K562 (cell line): Measurements from ENCODE around the gene C1orf94. TPM values are rescaled to one million over a fixed set of nuclear protein-coding genes. Genes with fewer than 3 reads are reported as not detected.

Source experiments
- ATAC-seq: fragments of 200-7000 bp; cut with Tn5 transposase; 3 replicates; pipeline ENCODE4 v1.9.1; 2020; ENCODE audit warnings: moderate library complexity
- BruUV-seq: library from RNA; stranded (reverse); fragments of 400-500 nt; replicated peaks from 2 replicates; lab custom pipeline; 2021; lab: Mats Ljungman, UMichigan
- CTCF ChIA-PET: fragments of 300-600 bp; formaldehyde crosslinking; extraction: SDS; loops from one replicate; lab custom pipeline; 2021; ENCODE audit warnings: low intra/inter-chr PET ratio; lab: Yijun Ruan, JAX
- POLR2A ChIA-PET: fragments of 300-600, 350-650 bp; sonication (Branson Sonifier 250); formaldehyde crosslinking; extraction: SDS; loops from one replicate; lab custom pipeline; 2021; ENCODE audit warnings: antibody characterized with exemption, inconsistent platforms; lab: Yijun Ruan, JAX
- DNase-seq, 4 experiments: peaks; one replicate each; pipeline versions ENCODE4 v3.0.0 to v3.0.0-alpha.2; 2011 to 2018; ENCODE audit warnings: low spot score in 3 of 4, mixed read lengths in 3 of 4; ENCODE audit errors: extremely low read depth in 1 of 4
- FAIRE-seq: peaks from 2 replicates; lab custom pipeline; 2011; peaks lifted over from hg19 to GRCh38; lab: Jason Lieb, UNC
- H2AFZ ChIP-seq: 2 replicates; pipeline ENCODE4 v1.6.0; 2011; ENCODE audit warnings: low read depth, low read length, control low read depth, inconsistent platforms
- H3K27ac ChIP-seq: fragments of 200-600 bp; 3 replicates; pipeline ENCODE4 v1.8.0; 2011; ENCODE audit warnings: low read depth, mild to moderate bottlenecking, control low read depth, inconsistent platforms, low read length, moderate library complexity, mixed read lengths; ENCODE audit errors: extremely low read depth
- H3K27me3 ChIP-seq, 2 experiments: fragments of 300-600 bp in 1 of 2; 2 replicates in 1 of 2; 3 replicates in 1 of 2; pipeline versions ENCODE4 v1.6.0 to v1.8.0; 2011; ENCODE audit warnings: inconsistent platforms in 2 of 2, low read length in 2 of 2, mild to moderate bottlenecking in 1 of 2, mixed read lengths in 1 of 2, moderate library complexity in 1 of 2; ENCODE audit not compliant: control insufficient read depth in 2 of 2, insufficient read depth in 2 of 2
- H3K36me3 ChIP-seq: fragments of 300-600 bp; 3 replicates; pipeline ENCODE4 v1.8.0; 2011; ENCODE audit warnings: mild to moderate bottlenecking, low read length, inconsistent platforms; ENCODE audit not compliant: control insufficient read depth, insufficient read depth
- H3K4me1 ChIP-seq, 2 experiments: fragments of 200-600 bp in 1 of 2; replicated peaks in 1 of 2; 2 replicates in 1 of 2; 3 replicates in 1 of 2; pipeline versions ENCODE4 v1.5.1 to v1.8.0; 2011; ENCODE audit warnings: inconsistent platforms in 2 of 2, low read length in 2 of 2, mild to moderate bottlenecking in 1 of 2, mixed read lengths in 1 of 2, moderate library complexity in 1 of 2; ENCODE audit not compliant: control insufficient read depth in 2 of 2, insufficient read depth in 2 of 2
- H3K4me2 ChIP-seq: 2 replicates; pipeline ENCODE4 v1.6.1; 2011; ENCODE audit warnings: low read length, control low read depth, inconsistent platforms, mixed read lengths; ENCODE audit not compliant: insufficient read depth
- H3K4me3 ChIP-seq: fragments of 200-600 bp; sonication (generic), shearing (Covaris generic); 2 replicates; pipeline ENCODE4 v1.5.1; 2016; ENCODE audit warnings: control low read depth, inconsistent platforms
- H3K79me2 ChIP-seq: fragments of 200-600 bp; 3 replicates; pipeline ENCODE4 v1.8.0; 2011; ENCODE audit warnings: low read length, inconsistent platforms; ENCODE audit not compliant: control insufficient read depth, insufficient read depth
- H3K9ac ChIP-seq, 2 experiments: 2 replicates each; pipeline versions ENCODE4 v1.6.0 to v1.6.1; 2011; ENCODE audit warnings: low read depth in 2 of 2, low read length in 2 of 2, control low read depth in 1 of 2, inconsistent platforms in 1 of 2, mild to moderate bottlenecking in 1 of 2, mixed read lengths in 1 of 2; ENCODE audit not compliant: insufficient read depth in 1 of 2
- H3K9me1 ChIP-seq: one replicate; pipeline ENCODE4 v1.6.0; 2011; ENCODE audit warnings: inconsistent platforms, mild to moderate bottlenecking, low read length, moderate library complexity; ENCODE audit not compliant: control insufficient read depth, insufficient read depth
- H3K9me3 ChIP-seq: replicated peaks from 2 replicates; pipeline ENCODE4 v1.5.1; 2011; ENCODE audit warnings: low read depth, low read length, inconsistent platforms; ENCODE audit not compliant: control insufficient read depth, insufficient read depth
- H4K20me1 ChIP-seq: replicated peaks from 2 replicates; pipeline ENCODE4 v1.6.1; 2011; ENCODE audit warnings: low read length, inconsistent platforms, mixed read lengths; ENCODE audit not compliant: control insufficient read depth, insufficient read depth
- CGGBP1 ChIP-seq: fragments of 250-450 bp; sonication (Bioruptor Pico); IDR thresholded peaks from 2 replicates; pipeline ENCODE4 v1.9.0; 2021; ENCODE audit warnings: mild to moderate bottlenecking
- CSDE1 ChIP-seq, 2 experiments: fragments of 450-650 bp; IDR thresholded peaks; 2 replicates each; pipeline ENCODE4 v1.6.1; 2016; ENCODE audit warnings: mild to moderate bottlenecking in 1 of 2
- DDX20 ChIP-seq: fragments of 450-650 bp; IDR thresholded peaks from 2 replicates; pipeline ENCODE4 v1.6.1; 2016; ENCODE audit warnings: missing genetic modification characterization, low read depth, mild to moderate bottlenecking, missing compliant biosample characterization, moderate library complexity
- DEAF1 ChIP-seq: fragments of 450-650 bp; formaldehyde crosslinking; IDR thresholded peaks from 2 replicates; pipeline ENCODE4 v1.4.0; 2020; ENCODE audit warnings: mild to moderate bottlenecking, moderate library complexity
- DMBX1 ChIP-seq: fragments of 250-450 bp; sonication (Bioruptor Pico); IDR thresholded peaks from 2 replicates; pipeline ENCODE4 v1.8.0; 2022; ENCODE audit warnings: inconsistent platforms, mild to moderate bottlenecking, moderate library complexity, borderline replicate concordance
- ERF ChIP-seq: fragments of 450-650 bp; formaldehyde crosslinking; IDR thresholded peaks from 2 replicates; pipeline ENCODE4 v1.4.0; 2020; ENCODE audit warnings: mild to moderate bottlenecking, mixed read lengths
- HLTF ChIP-seq: fragments of 450-650 bp; IDR thresholded peaks from 2 replicates; pipeline ENCODE4 v1.6.1; 2016
- KAT7 ChIP-seq: sonication (generic); formaldehyde crosslinking; IDR thresholded peaks from 2 replicates; pipeline ENCODE4 v1.8.0; 2022; ENCODE audit warnings: missing genetic modification reagents, mild to moderate bottlenecking, borderline replicate concordance
- PHF21A ChIP-seq: fragments of 450-650 bp; IDR thresholded peaks from 2 replicates; pipeline ENCODE4 v1.6.1; 2017; ENCODE audit warnings: low read depth, borderline replicate concordance
- RNF219 ChIP-seq: fragments of 250-450 bp; sonication (Bioruptor Pico); IDR thresholded peaks from 2 replicates; pipeline ENCODE4 v1.5.0; 2022; ENCODE audit warnings: mild to moderate bottlenecking
- ZNF12 ChIP-seq: sonication (generic); formaldehyde crosslinking; IDR thresholded peaks from 2 replicates; pipeline ENCODE4 v1.4.0; 2020; ENCODE audit warnings: mild to moderate bottlenecking, missing genetic modification reagents
- WGBS: fragments of 100-300 bp; shearing (Covaris generic); methylation state at CpG from one replicate; pipeline ENCODE4 v1.1.6; 2016; ENCODE audit warnings: low coverage, mixed read lengths; ENCODE audit not compliant: insufficient coverage; ENCODE audit errors: missing lambda C conversion rate; 5-methylcytosine and 5-hydroxymethylcytosine counted together
- in situ Hi-C: fragments of 300-500 bp; cut with MboI; formaldehyde crosslinking; loops from 4 replicates; pipeline ENCODE4 v1.15.0; 2018; ENCODE audit warnings: inconsistent platforms, mixed read lengths
- intact Hi-C: fragments of 100-400 bp; cut with micrococcal nuclease; formaldehyde crosslinking; loops from 2 replicates; pipeline ENCODE4 v1.14.2; 2022
- polyA plus RNA-seq, 8 experiments: library from polyadenylated mRNA; depleted of rRNA in 4 of 8; stranded (reverse) in 5 of 8; unstranded in 3 of 8; fragments of >200 nt; fragmentation: Nextera tagmentation in 2 of 8; fragmentation: Illumina TruSeq in 1 of 8; extraction: Ambion mirVana in 2 of 8; extraction: Trizol in 1 of 8; gene quantifications; 2 replicates each; pipeline versions ENCODE4 v1.2.1 to v1.2.3, GENCODE V29; 2011 to 2014; ENCODE audit warnings: inconsistent platforms in 1 of 8, missing spikeins in 1 of 8
- total RNA-seq, 7 experiments: library from RNA; depleted of rRNA in 6 of 7; stranded (reverse); fragments of >200 nt in 6 of 7; fragmentation: Illumina TruSeq in 2 of 7; extraction: Trizol in 2 of 7; gene quantifications; 2 replicates each; pipeline versions ENCODE4 v1.2.1 to v1.2.3, GENCODE V29; 2011 to 2021; ENCODE audit warnings: low replicate concordance in 1 of 7

The C1orf94 gene
- total and polyA plus RNA-seq, 9 of the 15 experiments (the other 6 are each of a cell fraction or from before 2014, with no cell fraction given), result not detected

- no TSS peak for BruUV-seq
Measured at GRCh38 chr1:34265396-34265795, 88.7 kb downstream of the C1orf94 start.

More at GRCh38 chr1:34265396-34265795, 88.7 kb downstream of the C1orf94 start:
- ChIA-PET POLR2A (no interaction called here), CTCF (no interaction called here)
- Histone ChIP-seq H3K27me3 (peaks cover 0 to 15% of the 10 kb centered on the region in 2 experiments; a peak in 2 of 5 replicates), H4K20me1 (no peaks in the 10 kb centered on the region), H3K36me3 (no peaks in the 10 kb centered on the region), H2AFZ (no peak overlapping the region), H3K9me3 (no peaks in the 10 kb centered on the region), H3K27ac (no peak overlapping the region), H3K79me2 (no peaks in the 10 kb centered on the region), H3K4me2 (no peak overlapping the region), H3K9me1 (no peaks in the 10 kb centered on the region), H3K9ac (no peak overlapping the region), H3K4me3 (no peak overlapping the region), H3K4me1 (no peaks in the 10 kb centered on the region)
- intact Hi-C loops (no loop called here), in situ Hi-C loops (no loop called here)
- no peak for DNase-seq
- TF ChIP-seq PHF21A (no peak), RNF219 (no peak), ERF (no peak), CGGBP1 (CRISPR knock-in tag) (no peak), DDX20 (tag) (no peak), HLTF (no peak), CSDE1 (IDR thresholded peaks at IDR 0.05) (no peak), KAT7 (CRISPR knock-in tag) (no peak), DMBX1 (CRISPR knock-in tag) (no peak), DEAF1 (CRISPR knock-in tag) (no peak), ZNF12 (CRISPR knock-in tag) (no peak)
- WGBS, result 0% methylated on average over 3 of the region's 3 CpGs
- FAIRE-seq, result no peak
- no peak for ATAC-seq
